K562 (cell line): ENCODE data around the gene WTAP. TPM values are rescaled to one million over a fixed set of nuclear protein-coding genes. Genes with fewer than 3 reads are reported as not detected.

Source experiments
- ATAC-seq: fragments of 200-7000 bp; cut with Tn5 transposase; 3 replicates; pipeline ENCODE4 v1.9.1; 2020; ENCODE audit warnings: moderate library complexity
- BruUV-seq: library from RNA; stranded (reverse); fragments of 400-500 nt; replicated peaks from 2 replicates; lab custom pipeline; 2021; lab: Mats Ljungman, UMichigan
- CTCF ChIA-PET: fragments of 300-600 bp; formaldehyde crosslinking; extraction: SDS; loops from one replicate; lab custom pipeline; 2021; ENCODE audit warnings: low intra/inter-chr PET ratio; lab: Yijun Ruan, JAX
- POLR2A ChIA-PET: fragments of 300-600, 350-650 bp; sonication (Branson Sonifier 250); formaldehyde crosslinking; extraction: SDS; loops from one replicate; lab custom pipeline; 2021; ENCODE audit warnings: antibody characterized with exemption, inconsistent platforms; lab: Yijun Ruan, JAX
- DNase-seq, 4 experiments: peaks; one replicate each; pipeline versions ENCODE4 v3.0.0 to v3.0.0-alpha.2; 2011 to 2018; ENCODE audit warnings: low spot score in 3 of 4, mixed read lengths in 3 of 4; ENCODE audit errors: extremely low read depth in 1 of 4
- FAIRE-seq: peaks from 2 replicates; lab custom pipeline; 2011; peaks lifted over from hg19 to GRCh38; lab: Jason Lieb, UNC
- H2AFZ ChIP-seq: 2 replicates; pipeline ENCODE4 v1.6.0; 2011; ENCODE audit warnings: low read depth, low read length, control low read depth, inconsistent platforms
- H3K27ac ChIP-seq: fragments of 200-600 bp; 3 replicates; pipeline ENCODE4 v1.8.0; 2011; ENCODE audit warnings: low read depth, mild to moderate bottlenecking, control low read depth, inconsistent platforms, low read length, moderate library complexity, mixed read lengths; ENCODE audit errors: extremely low read depth
- H3K27me3 ChIP-seq, 2 experiments: fragments of 300-600 bp in 1 of 2; 2 replicates in 1 of 2; 3 replicates in 1 of 2; pipeline versions ENCODE4 v1.6.0 to v1.8.0; 2011; ENCODE audit warnings: inconsistent platforms in 2 of 2, low read length in 2 of 2, mild to moderate bottlenecking in 1 of 2, mixed read lengths in 1 of 2, moderate library complexity in 1 of 2; ENCODE audit not compliant: control insufficient read depth in 2 of 2, insufficient read depth in 2 of 2
- H3K36me3 ChIP-seq: fragments of 300-600 bp; 3 replicates; pipeline ENCODE4 v1.8.0; 2011; ENCODE audit warnings: mild to moderate bottlenecking, low read length, inconsistent platforms; ENCODE audit not compliant: control insufficient read depth, insufficient read depth
- H3K4me1 ChIP-seq, 2 experiments: fragments of 200-600 bp in 1 of 2; replicated peaks in 1 of 2; 2 replicates in 1 of 2; 3 replicates in 1 of 2; pipeline versions ENCODE4 v1.5.1 to v1.8.0; 2011; ENCODE audit warnings: inconsistent platforms in 2 of 2, low read length in 2 of 2, mild to moderate bottlenecking in 1 of 2, mixed read lengths in 1 of 2, moderate library complexity in 1 of 2; ENCODE audit not compliant: control insufficient read depth in 2 of 2, insufficient read depth in 2 of 2
- H3K4me2 ChIP-seq: 2 replicates; pipeline ENCODE4 v1.6.1; 2011; ENCODE audit warnings: low read length, control low read depth, inconsistent platforms, mixed read lengths; ENCODE audit not compliant: insufficient read depth
- H3K4me3 ChIP-seq: fragments of 200-600 bp; sonication (generic), shearing (Covaris generic); 2 replicates; pipeline ENCODE4 v1.5.1; 2016; ENCODE audit warnings: control low read depth, inconsistent platforms
- H3K79me2 ChIP-seq: fragments of 200-600 bp; 3 replicates; pipeline ENCODE4 v1.8.0; 2011; ENCODE audit warnings: low read length, inconsistent platforms; ENCODE audit not compliant: control insufficient read depth, insufficient read depth
- H3K9ac ChIP-seq, 2 experiments: 2 replicates each; pipeline versions ENCODE4 v1.6.0 to v1.6.1; 2011; ENCODE audit warnings: low read depth in 2 of 2, low read length in 2 of 2, control low read depth in 1 of 2, inconsistent platforms in 1 of 2, mild to moderate bottlenecking in 1 of 2, mixed read lengths in 1 of 2; ENCODE audit not compliant: insufficient read depth in 1 of 2
- H3K9me1 ChIP-seq: one replicate; pipeline ENCODE4 v1.6.0; 2011; ENCODE audit warnings: inconsistent platforms, mild to moderate bottlenecking, low read length, moderate library complexity; ENCODE audit not compliant: control insufficient read depth, insufficient read depth
- H3K9me3 ChIP-seq: replicated peaks from 2 replicates; pipeline ENCODE4 v1.5.1; 2011; ENCODE audit warnings: low read depth, low read length, inconsistent platforms; ENCODE audit not compliant: control insufficient read depth, insufficient read depth
- H4K20me1 ChIP-seq: replicated peaks from 2 replicates; pipeline ENCODE4 v1.6.1; 2011; ENCODE audit warnings: low read length, inconsistent platforms, mixed read lengths; ENCODE audit not compliant: control insufficient read depth, insufficient read depth
- CEBPB ChIP-seq: fragments of 450-650 bp; IDR thresholded peaks from 2 replicates; pipeline ENCODE4 v1.6.1; 2016; ENCODE audit warnings: missing genetic modification characterization, missing compliant biosample characterization
- CEBPG ChIP-seq, 3 experiments: fragments of 200-800 bp in 1 of 3; sonication (Bioruptor generic) in 1 of 3; sonication (generic) in 1 of 3; formaldehyde crosslinking in 1 of 3; IDR thresholded peaks in 2 of 3; conservative IDR thresholded peaks in 1 of 3; 2 replicates each; pipeline versions ENCODE4 v1.6.1 to v1.8.0; 2016 to 2022; ENCODE audit warnings: missing compliant biosample characterization in 2 of 3, missing genetic modification characterization in 2 of 3, mild to moderate bottlenecking in 1 of 3, missing genetic modification reagents in 1 of 3
- CSDE1 ChIP-seq, 2 experiments: fragments of 450-650 bp; IDR thresholded peaks; 2 replicates each; pipeline ENCODE4 v1.6.1; 2016; ENCODE audit warnings: mild to moderate bottlenecking in 1 of 2
- DACH1 ChIP-seq: fragments of 450-650 bp; IDR thresholded peaks from 2 replicates; pipeline ENCODE4 v1.6.1; 2018; ENCODE audit not compliant: partially characterized antibody
- HNRNPH1 ChIP-seq: fragments of 200-400 bp; formaldehyde crosslinking; optimal IDR thresholded peaks from 2 replicates; pipeline ENCODE3; 2017; ENCODE audit warnings: low read depth, mild to moderate bottlenecking, low read length, moderate library complexity
- MEIS2 ChIP-seq: fragments of 450-650 bp; IDR thresholded peaks from 2 replicates; pipeline ENCODE4 v1.6.1; 2014; ENCODE audit warnings: mild to moderate bottlenecking; ENCODE audit not compliant: partially characterized antibody
- PKNOX1 ChIP-seq: fragments of 450-650 bp; IDR thresholded peaks from 2 replicates; pipeline ENCODE4 v1.6.1; 2016
- TEAD1 ChIP-seq, 2 experiments: fragments of 450-650 bp in 1 of 2; sonication (generic) in 1 of 2; formaldehyde crosslinking; IDR thresholded peaks; 2 replicates each; pipeline versions ENCODE4 v1.4.0 to v1.8.0; 2020 to 2022; ENCODE audit warnings: mild to moderate bottlenecking in 2 of 2, missing genetic modification reagents in 1 of 2
- TEAD2 ChIP-seq: fragments of 450-650 bp; IDR thresholded peaks from 2 replicates; pipeline ENCODE4 v1.6.1; 2016; ENCODE audit warnings: missing genetic modification characterization, control low read depth, missing compliant biosample characterization
- ZNF316 ChIP-seq: fragments of 450-650 bp; IDR thresholded peaks from 2 replicates; pipeline ENCODE4 v1.6.1; 2016
- WGBS: fragments of 100-300 bp; shearing (Covaris generic); methylation state at CpG from one replicate; pipeline ENCODE4 v1.1.6; 2016; ENCODE audit warnings: low coverage, mixed read lengths; ENCODE audit not compliant: insufficient coverage; ENCODE audit errors: missing lambda C conversion rate; 5-methylcytosine and 5-hydroxymethylcytosine counted together
- in situ Hi-C: fragments of 300-500 bp; cut with MboI; formaldehyde crosslinking; loops from 4 replicates; pipeline ENCODE4 v1.15.0; 2018; ENCODE audit warnings: inconsistent platforms, mixed read lengths
- intact Hi-C: fragments of 100-400 bp; cut with micrococcal nuclease; formaldehyde crosslinking; loops from 2 replicates; pipeline ENCODE4 v1.14.2; 2022
- polyA plus RNA-seq, 8 experiments: library from polyadenylated mRNA; depleted of rRNA in 4 of 8; stranded (reverse) in 5 of 8; unstranded in 3 of 8; fragments of >200 nt; fragmentation: Nextera tagmentation in 2 of 8; fragmentation: Illumina TruSeq in 1 of 8; extraction: Ambion mirVana in 2 of 8; extraction: Trizol in 1 of 8; gene quantifications; 2 replicates each; pipeline versions ENCODE4 v1.2.1 to v1.2.3, GENCODE V29; 2011 to 2014; ENCODE audit warnings: inconsistent platforms in 1 of 8, missing spikeins in 1 of 8
- total RNA-seq, 7 experiments: library from RNA; depleted of rRNA in 6 of 7; stranded (reverse); fragments of >200 nt in 6 of 7; fragmentation: Illumina TruSeq in 2 of 7; extraction: Trizol in 2 of 7; gene quantifications; 2 replicates each; pipeline versions ENCODE4 v1.2.1 to v1.2.3, GENCODE V29; 2011 to 2021; ENCODE audit warnings: low replicate concordance in 1 of 7
- TF ChIP-seq, protein P1 (sequence below), 2 experiments: fragments of 450-650 bp; formaldehyde crosslinking in 1 of 2; IDR thresholded peaks; 2 replicates each; pipeline versions ENCODE4 v1.4.0 to v1.6.1; 2014 to 2020; ENCODE audit warnings: mild to moderate bottlenecking in 2 of 2, borderline replicate concordance in 1 of 2, low read depth in 1 of 2

WTAP gene
- total and polyA plus RNA-seq, 9 of the 15 experiments (the other 6 are each of a cell fraction or from before 2014, with no cell fraction given): 52.4 to 156 (median 110) TPM

DNA sequence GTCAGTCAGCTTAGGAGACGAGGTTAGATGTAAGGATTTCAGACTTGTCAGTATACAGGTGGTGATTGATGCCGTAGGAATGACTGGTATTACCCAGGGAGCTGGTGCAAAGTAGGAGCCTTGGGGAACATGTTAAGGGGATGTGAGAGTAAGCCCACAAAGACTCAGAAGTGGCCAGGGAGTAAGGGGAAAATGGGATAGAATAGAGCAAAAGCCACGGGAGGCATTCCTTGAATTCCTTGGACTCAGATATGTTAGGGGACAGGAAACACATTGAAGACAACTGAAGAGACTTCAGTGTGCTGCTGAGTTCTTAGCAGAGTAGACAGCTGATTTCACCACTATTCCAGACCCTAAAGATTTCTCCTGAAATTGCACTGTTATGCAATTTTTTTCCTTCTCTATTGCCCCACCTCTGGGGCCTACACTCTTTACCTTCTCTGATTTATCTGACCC lies 33.3 kb downstream of the WTAP start:
- Histone ChIP-seq H2AFZ (no peak overlapping the region), H3K4me1 (peaks cover 16 to 26% of the 10 kb centered on the region in 2 experiments; a peak in 4 of 5 replicates), H3K27me3 (no peaks in the 10 kb centered on the region), H3K79me2 (peaks cover 30% of the 10 kb centered on the region), H3K9me3 (no peaks in the 10 kb centered on the region), H3K4me3 (peak overlapping the region; percentile 66), H3K27ac (peak overlapping the region; percentile 87; the same call in 2 of the 3 replicates), H4K20me1 (no peaks in the 10 kb centered on the region), H3K9me1 (no peaks in the 10 kb centered on the region), H3K4me2 (peak overlapping the region; percentile 98), H3K36me3 (peaks cover 65% of the 10 kb centered on the region), H3K9ac (peak overlapping the region in 1 of 2 experiments; percentile 87; a peak in 2 of 4 replicates)
- ChIA-PET CTCF (no interaction called here), POLR2A (interaction anchor here (1.0 to 2.3 kb wide), 11 partner anchors 9 to 34 kb away, joined by 3 to 14 read pairs (median 6); partner anchors contain the start of genes MRPL18, TCP1 and WTAP)
- BruUV-seq: no TSS peak
- no peak for ATAC-seq
- intact Hi-C loops: loop anchor here (2.0 kb wide), 2 partner anchors 28 to 68 kb away; partner anchors contain the start of genes SOD2 and TCP1
- WGBS: 52% methylated on average over 3 of the region's 3 CpGs
- DNase-seq: peak in 1 of 4 experiments; percentile 9
- FAIRE-seq: no peak
- in situ Hi-C loops: no loop called here
- TF ChIP-seq CEBPG (CRISPR knock-in tag; IDR thresholded peaks at IDR 0.05) (no peak; the same call in 1 of the 2 replicates), CEBPG (tag; conservative IDR thresholded peaks at IDR 0.05 in 1 of 2, IDR thresholded peaks at IDR 0.05 in 1 of 2) (peak; percentile 67 to 77; a peak in 3 of 4 replicates), CEBPB (tag) (peak; percentile 73), TEAD2 (tag) (no peak), HNRNPH1 (no peak), TEAD1 (CRISPR knock-in tag; IDR thresholded peaks at IDR 0.05) (peak in 1 of 2 experiments; percentile 33; a peak in 1 of 4 replicates), ZNF316 (peak; percentile 52; the same call in 1 of the 2 replicates), CSDE1 (IDR thresholded peaks at IDR 0.05) (no peak), MEIS2 (peak; percentile 56), PKNOX1 (peak; percentile 45; the same call in 1 of the 2 replicates), DACH1 (no peak)
- TF ChIP-seq, protein P1, sequence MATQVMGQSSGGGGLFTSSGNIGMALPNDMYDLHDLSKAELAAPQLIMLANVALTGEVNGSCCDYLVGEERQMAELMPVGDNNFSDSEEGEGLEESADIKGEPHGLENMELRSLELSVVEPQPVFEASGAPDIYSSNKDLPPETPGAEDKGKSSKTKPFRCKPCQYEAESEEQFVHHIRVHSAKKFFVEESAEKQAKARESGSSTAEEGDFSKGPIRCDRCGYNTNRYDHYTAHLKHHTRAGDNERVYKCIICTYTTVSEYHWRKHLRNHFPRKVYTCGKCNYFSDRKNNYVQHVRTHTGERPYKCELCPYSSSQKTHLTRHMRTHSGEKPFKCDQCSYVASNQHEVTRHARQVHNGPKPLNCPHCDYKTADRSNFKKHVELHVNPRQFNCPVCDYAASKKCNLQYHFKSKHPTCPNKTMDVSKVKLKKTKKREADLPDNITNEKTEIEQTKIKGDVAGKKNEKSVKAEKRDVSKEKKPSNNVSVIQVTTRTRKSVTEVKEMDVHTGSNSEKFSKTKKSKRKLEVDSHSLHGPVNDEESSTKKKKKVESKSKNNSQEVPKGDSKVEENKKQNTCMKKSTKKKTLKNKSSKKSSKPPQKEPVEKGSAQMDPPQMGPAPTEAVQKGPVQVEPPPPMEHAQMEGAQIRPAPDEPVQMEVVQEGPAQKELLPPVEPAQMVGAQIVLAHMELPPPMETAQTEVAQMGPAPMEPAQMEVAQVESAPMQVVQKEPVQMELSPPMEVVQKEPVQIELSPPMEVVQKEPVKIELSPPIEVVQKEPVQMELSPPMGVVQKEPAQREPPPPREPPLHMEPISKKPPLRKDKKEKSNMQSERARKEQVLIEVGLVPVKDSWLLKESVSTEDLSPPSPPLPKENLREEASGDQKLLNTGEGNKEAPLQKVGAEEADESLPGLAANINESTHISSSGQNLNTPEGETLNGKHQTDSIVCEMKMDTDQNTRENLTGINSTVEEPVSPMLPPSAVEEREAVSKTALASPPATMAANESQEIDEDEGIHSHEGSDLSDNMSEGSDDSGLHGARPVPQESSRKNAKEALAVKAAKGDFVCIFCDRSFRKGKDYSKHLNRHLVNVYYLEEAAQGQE (IDR thresholded peaks at IDR 0.05; ENCODE audit: borderline replicate concordance): no peak
- TF ChIP-seq, protein P1 (CRISPR knock-in tag; IDR thresholded peaks at IDR 0.05; ENCODE audit: low read depth): no peak
